Cardiac fibroblast (primary cell): ENCODE results near the gene HMOX2.

ENCODE experiments used
- DNase-seq, 2 donors: peaks; one replicate each; pipeline versions ENCODE4 v3.0.0 to v3.0.0-alpha.2; 2010; ENCODE audit warnings: low read depth in 2 of 2
- H3K4me3 ChIP-seq, 2 donors: replicated peaks in 1 of 2; 1 replicate in 1 of 2; 2 replicates in 1 of 2; pipeline ENCODE4 v1.5.1; 2011; ENCODE audit warnings: low read depth in 2 of 2, low read length in 2 of 2, mild to moderate bottlenecking in 2 of 2, moderate library complexity in 1 of 2
- CTCF ChIP-seq: IDR thresholded peaks from one replicate; pipeline ENCODE4 v1.5.1; 2011; ENCODE audit warnings: low read depth, mild to moderate bottlenecking, low read length, inconsistent platforms

Gene HMOX2

DNA sequence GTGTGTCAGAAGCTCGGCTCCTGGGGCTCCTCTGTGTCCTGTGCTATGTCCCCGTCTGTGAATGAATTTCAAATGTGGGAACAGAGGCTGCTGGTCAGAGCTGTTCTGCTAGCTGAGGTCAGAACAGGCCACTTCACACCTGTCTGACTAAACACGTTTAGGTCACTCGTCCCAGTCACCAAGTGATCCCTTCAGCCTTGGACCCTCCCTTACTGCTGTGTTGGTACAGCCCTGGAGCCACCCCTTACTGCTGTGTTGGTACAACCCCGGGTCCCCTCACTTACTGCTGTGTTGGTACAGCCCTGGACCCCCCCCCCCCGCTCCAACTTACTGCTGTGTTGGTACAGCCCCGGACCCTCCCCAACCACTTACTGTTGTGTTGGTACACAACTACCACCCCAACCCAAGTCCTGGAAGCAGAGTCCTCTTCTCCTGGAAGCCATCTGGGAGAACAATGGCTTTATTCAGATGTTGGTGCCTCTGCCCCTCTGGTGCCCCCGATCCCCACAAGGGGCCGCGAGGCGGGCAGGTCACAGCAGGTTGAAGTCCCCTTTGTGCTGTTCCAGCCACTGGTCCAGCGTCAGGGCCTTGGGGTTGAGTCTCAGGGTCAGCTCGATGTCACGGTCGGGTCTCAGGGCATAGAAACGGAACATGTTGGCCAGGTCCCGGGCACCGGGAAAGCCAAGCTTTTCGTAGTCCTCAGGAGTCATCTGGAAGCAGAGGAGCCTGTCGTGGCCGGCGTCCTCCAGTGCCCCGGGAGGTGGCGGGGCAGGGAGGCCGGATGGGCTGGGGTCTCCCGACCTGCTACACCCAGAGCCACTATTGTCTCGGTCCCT is 14.7 kb upstream of the HMOX2 start:
- no peak overlapping the region for H3K4me3 ChIP-seq
- no peak for DNase-seq
- no peak for TF ChIP-seq CTCF

- no peak overlapping the region for H3K4me3 ChIP-seq
- DNase-seq, result no peak
- TF ChIP-seq CTCF, result no peak
These were observed 12.6 kb upstream of the HMOX2 start for GRCh38 chr16:4463522-4464163.

DNA sequence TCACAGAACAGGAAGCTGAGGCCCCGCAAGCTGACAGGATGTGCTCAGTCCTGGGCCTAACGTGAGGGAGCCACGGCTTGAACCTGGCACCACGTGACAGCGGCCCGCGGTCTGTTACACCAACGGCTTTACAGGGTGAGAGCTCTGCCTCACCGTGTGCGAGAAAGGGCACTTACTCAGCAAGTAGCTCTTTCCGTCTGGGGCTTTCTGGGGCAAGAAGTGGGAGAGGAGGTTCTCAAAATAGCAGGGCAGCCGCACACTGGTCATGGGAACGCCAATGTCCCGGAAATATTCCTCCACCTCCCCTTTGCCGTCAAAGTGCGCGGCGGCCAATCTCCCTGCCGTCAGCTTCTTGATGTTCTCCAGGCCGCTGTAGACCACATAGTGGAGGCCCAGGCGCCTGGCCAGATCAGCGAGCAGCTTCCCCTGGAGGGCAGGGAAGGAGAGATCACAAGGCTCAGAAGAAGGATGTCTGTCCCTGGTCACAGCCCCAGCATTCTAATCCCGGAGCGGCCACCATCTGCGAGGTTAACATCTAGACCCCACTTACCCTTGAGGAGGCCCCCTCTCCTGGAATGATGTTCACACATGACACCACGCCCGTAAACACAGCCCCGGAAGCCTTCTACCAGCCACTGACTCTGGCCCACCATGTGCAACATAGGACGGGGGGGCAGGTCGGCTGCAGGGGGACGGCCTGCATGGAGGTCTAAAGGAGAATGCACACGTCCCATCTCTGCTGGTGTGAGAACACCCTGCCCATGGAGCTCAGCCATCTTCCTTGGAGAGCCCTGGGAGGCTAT is 10.0 kb upstream of the HMOX2 start:
- no peak overlapping the region for H3K4me3 ChIP-seq
- no peak for TF ChIP-seq CTCF
- peak in 1 of 2 donors; percentile 62 for DNase-seq

GRCh38 chr16:4467916-4468315 is 8.3 kb upstream of the HMOX2 start:
- no peak for DNase-seq
- no peak for TF ChIP-seq CTCF

DNA sequence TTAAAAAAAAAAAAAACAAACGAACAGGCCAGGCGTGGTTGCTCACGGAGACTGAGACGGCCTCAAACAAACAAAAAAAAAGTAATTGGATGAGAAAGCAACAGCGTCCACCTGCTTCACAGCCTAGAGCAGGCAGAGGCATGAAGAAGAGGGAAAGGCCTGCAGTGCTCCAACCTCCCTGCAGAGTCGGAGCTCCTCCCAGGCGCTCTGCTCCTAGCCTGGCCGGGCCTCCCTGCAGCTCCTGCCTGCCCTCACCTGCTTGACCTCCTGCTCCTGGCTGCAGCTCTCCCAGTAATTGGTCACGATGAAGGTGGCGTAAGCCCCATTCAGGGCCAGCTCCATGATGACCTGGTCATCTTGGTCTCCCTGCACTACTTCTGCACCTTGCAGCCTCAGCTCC is 7.2 kb upstream of the HMOX2 start:
- no peak for TF ChIP-seq CTCF
- no peak for DNase-seq
- H3K4me3 ChIP-seq, result no peak overlapping the region

More at GRCh38 chr16:4467916-4468315, 8.3 kb upstream of the HMOX2 start:
- no peak overlapping the region for H3K4me3 ChIP-seq

GRCh38 chr16:4471869-4472268 is 4.3 kb upstream of the HMOX2 start:
- TF ChIP-seq CTCF, result no peak
- H3K4me3 ChIP-seq, result no peak overlapping the region
- peak in 1 of 2 donors; percentile 9 for DNase-seq
